Measurements from ENCODE around the gene ARL15. TPM values are rescaled to one million over a fixed set of nuclear protein-coding genes. Genes with fewer than 3 reads are reported as not detected.

Gene ARL15
- total RNA-seq, 2 experiments from 2014 or later: 5.7 to 6.3 TPM

GRCh38 chr5:54296386-54296785 is 14.0 kb downstream of the ARL15 start:
- no peak overlapping the region for H3K4me3 Mint-ChIP-seq
- DNase-seq (no peak), ATAC-seq (no peak)
- H3K36me3 Mint-ChIP-seq (ENCODE audit: low read depth): peaks cover 3% of the 10 kb centered on the region
- H3K27me3 Mint-ChIP-seq: no peaks in the 10 kb centered on the region
- H3K27ac Mint-ChIP-seq: no peak overlapping the region
- ChIA-PET CTCF (no interaction called here), POLR2A (no interaction called here)
- TF ChIP-seq CTCF (IDR thresholded peaks at IDR 0.05): no peak
- no peaks in the 10 kb centered on the region for H3K9me3 Mint-ChIP-seq
- peaks cover 39% of the 10 kb centered on the region for H3K4me1 Mint-ChIP-seq (ENCODE audit: low read depth)
- intact Hi-C loops (cut with micrococcal nuclease): no loop called here

GRCh38 chr5:54295651-54296276 is 14.6 kb downstream of the ARL15 start:
- Mint-ChIP-seq H3K4me3 (no peak overlapping the region), H3K27me3 (no peaks in the 10 kb centered on the region), H3K9me3 (no peaks in the 10 kb centered on the region), H3K27ac (no peak overlapping the region), H3K4me1 (ENCODE audit: low read depth) (peaks cover 33% of the 10 kb centered on the region), H3K36me3 (ENCODE audit: low read depth) (peaks cover 3% of the 10 kb centered on the region)
- no peak for TF ChIP-seq CTCF (IDR thresholded peaks at IDR 0.05)
- intact Hi-C loops (cut with micrococcal nuclease): no loop called here
- no peak for ATAC-seq
- ChIA-PET POLR2A (no interaction called here), CTCF (no interaction called here)
- DNase-seq: no peak

- Mint-ChIP-seq H3K36me3 (ENCODE audit: low read depth) (peaks cover 3% of the 10 kb centered on the region), H3K27ac (no peak overlapping the region), H3K4me3 (no peak overlapping the region), H3K27me3 (no peaks in the 10 kb centered on the region), H3K4me1 (ENCODE audit: low read depth) (peaks cover 35% of the 10 kb centered on the region), H3K9me3 (no peaks in the 10 kb centered on the region)
- no peak for DNase-seq
- POLR2A ChIA-PET: no interaction called here
- intact Hi-C loops (cut with micrococcal nuclease): no loop called here
- CTCF ChIA-PET: no interaction called here
- no peak for TF ChIP-seq CTCF (IDR thresholded peaks at IDR 0.05)
- ATAC-seq: no peak
Measured at GRCh38 chr5:54294097-54294667, 16.2 kb downstream of the ARL15 start.

- intact Hi-C loops (cut with micrococcal nuclease): no loop called here
- Mint-ChIP-seq H3K4me3 (no peak overlapping the region), H3K4me1 (ENCODE audit: low read depth) (peaks cover 26% of the 10 kb centered on the region), H3K27ac (no peak overlapping the region), H3K9me3 (peaks cover 7% of the 10 kb centered on the region), H3K27me3 (no peaks in the 10 kb centered on the region), H3K36me3 (ENCODE audit: low read depth) (no peaks in the 10 kb centered on the region)
- ATAC-seq (no peak), DNase-seq (no peak)
- no peak for TF ChIP-seq CTCF (IDR thresholded peaks at IDR 0.05)
- CTCF ChIA-PET: interaction anchor here (0.7 kb wide), 1 partner anchor 49 kb away, joined by 3 read pairs; no protein-coding TSS in a partner anchor
- POLR2A ChIA-PET: no interaction called here
Measured at GRCh38 chr5:54292866-54293265, 17.5 kb downstream of the ARL15 start.

- no peak overlapping the region for H3K4me3 Mint-ChIP-seq
- intact Hi-C loops (cut with micrococcal nuclease): no loop called here
- ChIA-PET POLR2A (no interaction called here), CTCF (no interaction called here)
- DNase-seq (no peak), ATAC-seq (no peak)
- H3K27me3 Mint-ChIP-seq: no peaks in the 10 kb centered on the region
- H3K36me3 Mint-ChIP-seq (ENCODE audit: low read depth): peaks cover 5% of the 10 kb centered on the region
- no peak for TF ChIP-seq CTCF (IDR thresholded peaks at IDR 0.05)
- no peak overlapping the region for H3K27ac Mint-ChIP-seq
- peaks cover 10% of the 10 kb centered on the region for H3K9me3 Mint-ChIP-seq
- peaks cover 22% of the 10 kb centered on the region for H3K4me1 Mint-ChIP-seq (ENCODE audit: low read depth)
Measured at GRCh38 chr5:54291498-54291897, 18.9 kb downstream of the ARL15 start.

Measured in activated CD8-positive, alpha-beta T cell treated with anti-CD3 and anti-CD28 coated beads for 36 hours (primary cell).